Activated naive CD8-positive, alpha-beta T cell treated with anti-CD3 and anti-CD28 coated beads, Interleukin-2, amount 10 ng/mL, durations not matched to agents 7 days and 5 days (primary cell): ENCODE data around the gene ANKS1A. TPM values are rescaled to one million over a fixed set of nuclear protein-coding genes. Genes with fewer than 3 reads are reported as not detected.

Experiments used
- total RNA-seq, 2 experiments: library from RNA; stranded (reverse); gene quantifications; one replicate each; pipeline ENCODE4 v1.2.3, GENCODE V29; 2021

The ANKS1A gene
- total RNA-seq, 2 experiments from 2014 or later: 8.1 to 9.3 TPM

Other genes starting within 250 kb of the ANKS1A start
- 10 to 100 TPM; 66.1 to 73.8 TPM for gene ILRUN, start 192.5 kb upstream of the ANKS1A start, total RNA-seq
- 10 to 100 TPM; 92.3 to 94.2 TPM for gene SNRPC, start 131.8 kb upstream of the ANKS1A start, total RNA-seq
- 10 to 100 TPM; 11.7 to 11.8 TPM for gene BLTP3A, start 97.2 kb upstream of the ANKS1A start, total RNA-seq
- gene TAF11, start 1.2 kb upstream of the ANKS1A start, total RNA-seq: 10 to 100 TPM; 30.5 to 31.0 TPM